Activated naive CD4-positive, alpha-beta T cell treated with anti-CD3 and anti-CD28 coated beads, Interleukin-2, amount 50 U/mL, for 24 hours (primary cell): ENCODE data around the gene POLR2J2.
"Not testable (repeated sequence)": the region's sequence is repeated elsewhere in the genome, so short reads cannot be mapped to it uniquely, and the experiment has no call there.

Source experiments
- H3K27ac Mint-ChIP-seq: one replicate; pipeline ENCODE4 v1.8.0; 2021; ENCODE audit warnings: mild to moderate bottlenecking, mixed read lengths
- H3K27me3 Mint-ChIP-seq: one replicate; pipeline ENCODE4 v1.8.0; 2021; ENCODE audit warnings: mixed read lengths
- H3K36me3 Mint-ChIP-seq: one replicate; pipeline ENCODE4 v1.8.0; 2021; ENCODE audit warnings: mixed read lengths
- H3K4me1 Mint-ChIP-seq: one replicate; pipeline ENCODE4 v1.8.0; 2021; ENCODE audit warnings: mixed read lengths
- H3K4me3 Mint-ChIP-seq: one replicate; pipeline ENCODE4 v1.8.0; 2021; ENCODE audit warnings: mild to moderate bottlenecking, mixed read lengths
- H3K9me3 Mint-ChIP-seq: one replicate; pipeline ENCODE4 v1.8.0; 2021; ENCODE audit warnings: mixed read lengths

Gene POLR2J2

DNA sequence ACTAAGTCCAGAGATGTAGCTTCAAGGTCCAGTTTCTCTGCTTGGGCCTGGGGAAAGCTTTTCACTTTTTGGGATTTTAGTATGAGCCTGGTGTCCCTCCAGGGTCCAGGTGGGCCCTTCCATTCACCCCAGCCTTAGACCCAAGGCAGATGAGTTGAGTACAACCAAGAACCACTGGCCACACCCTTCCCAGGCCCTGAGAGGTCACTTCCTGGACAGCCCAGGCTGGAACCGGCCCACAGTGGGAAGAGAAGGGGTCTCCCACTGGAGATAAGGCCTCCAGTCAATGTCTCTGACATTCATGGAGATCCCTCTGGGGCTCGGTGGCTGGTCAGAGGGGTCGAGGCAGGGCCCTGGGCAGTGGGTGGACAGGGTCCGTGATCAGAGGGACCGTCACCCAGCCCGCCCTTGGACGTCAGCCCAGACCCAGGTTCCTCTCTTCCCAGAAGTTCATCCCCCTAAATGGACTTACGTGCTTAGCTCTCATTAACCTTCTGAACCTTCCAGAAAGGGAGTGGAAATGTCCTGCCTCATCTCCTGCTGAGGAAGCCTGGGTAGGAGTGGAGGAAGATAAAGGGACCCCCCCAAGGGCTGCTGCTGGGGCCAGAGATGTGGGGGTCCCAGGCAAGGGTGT lies 44.1 kb downstream of the POLR2J2 start:
- not testable (repeated sequence) for H3K36me3 Mint-ChIP-seq, H3K27ac Mint-ChIP-seq, H3K4me1 Mint-ChIP-seq

DNA sequence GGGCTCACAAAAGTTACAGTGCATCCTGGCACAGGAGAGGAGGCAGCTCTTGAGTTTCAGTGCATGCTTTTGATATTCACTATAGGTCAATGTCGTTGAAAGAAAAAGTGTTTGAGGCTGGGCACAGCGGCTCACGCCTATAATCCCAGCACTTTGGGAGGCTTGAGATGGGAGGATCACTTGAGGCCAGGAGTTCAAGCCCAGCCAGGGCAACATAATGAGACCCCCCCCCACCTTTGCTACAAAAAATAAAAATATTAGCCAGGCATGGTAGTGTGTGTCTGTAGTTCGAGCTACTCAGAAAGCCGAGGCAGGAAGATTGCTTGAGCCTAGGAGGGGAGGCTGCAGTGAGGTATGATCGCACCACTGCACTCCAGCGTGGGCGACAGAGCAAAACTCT lies 53.3 kb downstream of the POLR2J2 start:
- H3K36me3 Mint-ChIP-seq, H3K4me3 Mint-ChIP-seq, H3K27ac Mint-ChIP-seq, H3K4me1 Mint-ChIP-seq, H3K9me3 Mint-ChIP-seq, H3K27me3 Mint-ChIP-seq: not testable (repeated sequence)

More for the DNA sequence above, 44.1 kb downstream of the POLR2J2 start:
- H3K9me3 Mint-ChIP-seq, H3K27me3 Mint-ChIP-seq, H3K4me3 Mint-ChIP-seq: not testable (repeated sequence)

DNA sequence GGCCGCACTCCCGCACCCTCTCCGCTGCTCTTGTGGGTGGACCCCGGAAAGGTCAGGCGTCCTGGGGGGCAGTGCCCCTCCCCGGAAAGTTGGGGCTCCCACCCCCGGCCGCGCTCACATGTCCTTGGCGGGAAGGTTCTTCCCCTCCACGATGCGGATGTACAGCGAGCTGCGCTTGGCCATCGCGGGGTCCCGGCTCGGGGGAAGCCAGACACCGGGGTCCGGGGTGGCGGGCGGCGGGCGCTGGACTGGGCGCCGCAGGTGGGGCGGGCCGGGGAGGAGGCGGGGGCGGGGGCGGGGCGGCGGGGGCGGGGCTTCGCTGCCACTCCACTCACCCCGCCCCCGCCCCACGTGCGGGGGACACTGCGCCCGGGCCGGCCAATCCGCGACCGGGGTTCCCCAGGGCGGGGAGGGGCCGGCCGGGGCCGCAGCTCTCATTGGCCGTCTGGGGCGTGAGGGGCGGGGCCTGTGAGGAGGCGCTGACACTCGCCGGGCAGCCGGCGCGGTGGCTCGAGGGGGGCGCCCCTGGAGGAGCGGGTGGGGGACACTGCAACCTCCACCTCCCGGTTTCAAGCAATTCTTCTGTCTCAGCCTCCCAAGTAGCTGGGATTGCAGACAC lies 54.8 kb downstream of the POLR2J2 start, which contains the start of gene RASA4:
RASA4 (minus strand) TSS at position 250 of the 619 bp plus-strand sequence; CDS start at position 183, 67 bp downstream.
- not testable (repeated sequence) for H3K36me3 Mint-ChIP-seq, H3K27me3 Mint-ChIP-seq, H3K9me3 Mint-ChIP-seq, H3K4me1 Mint-ChIP-seq, H3K4me3 Mint-ChIP-seq, H3K27ac Mint-ChIP-seq
